Measurements from ENCODE around the gene NFKB1.

The NFKB1 gene

DNA sequence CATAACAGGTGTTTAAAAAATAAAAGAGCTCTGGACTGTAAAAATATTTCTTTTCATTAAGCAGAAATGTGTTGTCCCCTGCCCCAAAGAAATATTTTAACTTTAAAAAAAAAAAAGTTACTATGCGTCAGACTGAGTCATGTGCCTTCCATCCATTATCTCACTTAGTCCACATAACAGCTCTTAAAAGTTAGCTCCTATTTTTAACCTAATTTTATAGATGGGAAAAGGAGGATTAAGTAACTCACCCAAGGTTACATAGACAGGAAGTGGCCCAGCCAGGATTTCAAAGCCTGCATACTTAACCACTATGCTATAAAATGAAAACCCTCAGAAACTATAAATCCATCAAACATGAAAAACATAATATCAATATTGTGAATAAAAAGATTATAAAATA, 161.9 kb downstream of the NFKB1 start:
- H3K27me3 ChIP-seq (ENCODE audit: low read depth, low read length), result no peaks in the 10 kb centered on the region
- H3K4me1 ChIP-seq (ENCODE audit: control insufficient read depth in 1 of 2, insufficient read depth in 2 of 2, low read length in 2 of 2), result no peaks in the 10 kb centered on the region
- no peaks in the 10 kb centered on the region for H3K9me3 ChIP-seq (ENCODE audit: control insufficient read depth in 1 of 2, low read length in 2 of 2)
- H3K27ac ChIP-seq (ENCODE audit: low read length), result no peak overlapping the region
- peaks cover 11 to 33% of the 10 kb centered on the region in 2 donors for H3K36me3 ChIP-seq (ENCODE audit: control insufficient read depth in 1 of 2, insufficient read depth in 2 of 2, low read length in 2 of 2)
- no peak overlapping the region for H3K4me3 ChIP-seq (ENCODE audit: low read depth in 1 of 2, low read length in 2 of 2)

DNA sequence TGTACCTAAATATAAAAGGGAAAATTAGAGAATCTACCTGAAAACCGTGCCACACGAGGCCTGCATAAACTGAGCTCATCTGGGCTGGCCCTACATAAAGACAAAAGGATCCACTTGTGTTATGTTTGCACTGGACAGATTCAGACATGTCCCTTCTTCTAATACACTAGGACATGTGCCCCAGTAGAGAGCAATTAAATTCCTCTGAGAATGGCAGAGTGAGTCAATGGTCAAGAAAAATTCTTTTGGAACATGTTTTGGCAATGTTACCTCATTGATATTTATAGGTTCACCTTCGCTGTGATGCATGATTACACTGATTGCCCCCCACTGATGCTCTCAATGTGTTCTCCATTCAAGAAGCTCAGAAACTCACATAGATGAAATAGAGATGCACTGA, 164.4 kb downstream of the NFKB1 start:
- Histone ChIP-seq H3K36me3 (ENCODE audit: control insufficient read depth in 1 of 2, insufficient read depth in 2 of 2, low read length in 2 of 2) (peaks cover 12 to 32% of the 10 kb centered on the region in 2 donors), H3K9me3 (ENCODE audit: control insufficient read depth in 1 of 2, low read length in 2 of 2) (no peaks in the 10 kb centered on the region), H3K27me3 (ENCODE audit: low read depth, low read length) (no peaks in the 10 kb centered on the region), H3K4me1 (ENCODE audit: control insufficient read depth in 1 of 2, insufficient read depth in 2 of 2, low read length in 2 of 2) (no peaks in the 10 kb centered on the region), H3K27ac (ENCODE audit: low read length) (no peak overlapping the region), H3K4me3 (ENCODE audit: low read depth in 1 of 2, low read length in 2 of 2) (no peak overlapping the region)
